HL-60/S4 treated with phorbol 12-myristate 13-acetate at 8.2 ng/mL for 4 days and 3 days (cell line): ENCODE measurements around the gene CIT.

ENCODE experiments used
- in situ Hi-C: fragments of 300-500 bp; cut with MboI; formaldehyde crosslinking; loops from 2 replicates; pipeline ENCODE4 v1.15.0; 2022; ENCODE audit warnings: low sequenced_read_pairs

CIT gene

DNA sequence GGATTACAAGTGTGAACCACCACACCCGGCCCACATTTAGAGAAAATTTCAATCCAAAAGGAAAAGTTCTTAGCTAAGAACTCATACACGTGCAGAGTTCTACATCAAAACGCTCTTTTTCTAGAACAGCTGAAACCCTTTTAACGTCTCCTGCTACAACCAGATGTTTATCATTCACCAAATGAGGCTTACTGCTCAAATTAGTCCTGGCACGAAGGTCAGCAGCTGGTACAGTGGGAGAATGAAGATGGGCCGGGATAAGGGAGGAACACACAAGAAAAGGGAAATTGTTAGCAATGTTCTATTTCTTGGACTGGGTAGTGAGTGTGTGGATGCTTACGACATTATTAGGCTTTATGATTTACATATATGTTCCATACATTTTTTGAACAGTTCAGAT lies 171.9 kb downstream of the CIT start:
- in situ Hi-C loops = no loop called here

DNA sequence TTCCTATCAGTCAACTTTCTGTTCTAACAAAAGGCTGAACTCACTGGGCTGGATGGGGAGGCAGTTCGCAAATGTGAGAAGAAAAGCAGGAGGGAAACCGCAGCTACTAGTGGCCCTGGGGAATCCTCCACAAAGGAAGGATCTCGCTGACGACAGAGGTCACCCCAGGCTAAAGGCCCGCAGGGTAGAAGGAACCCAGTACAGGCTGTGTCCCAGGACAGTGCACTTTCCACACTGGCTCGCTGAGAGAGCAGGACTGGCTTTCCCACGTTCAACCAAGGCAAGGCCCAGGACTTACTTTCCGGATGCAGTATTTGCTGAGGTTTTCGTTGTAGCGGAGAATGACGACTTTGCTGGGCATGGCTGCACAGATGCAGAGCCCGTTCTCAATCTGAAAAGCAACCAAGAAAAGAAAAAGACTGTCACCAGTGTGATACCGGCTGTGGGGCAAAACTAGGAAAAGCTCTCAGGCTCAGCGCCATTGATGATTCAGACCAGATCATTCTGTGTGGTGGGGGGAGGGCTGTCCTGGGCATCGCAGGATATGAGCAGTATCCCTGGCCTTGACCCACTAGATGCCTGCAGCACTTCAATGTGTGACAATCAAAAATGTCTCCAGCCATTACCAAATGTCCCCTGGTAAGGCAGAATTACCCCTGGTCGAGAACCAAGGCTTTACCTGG lies 172.9 kb downstream of the CIT start:
- in situ Hi-C loops = no loop called here

DNA sequence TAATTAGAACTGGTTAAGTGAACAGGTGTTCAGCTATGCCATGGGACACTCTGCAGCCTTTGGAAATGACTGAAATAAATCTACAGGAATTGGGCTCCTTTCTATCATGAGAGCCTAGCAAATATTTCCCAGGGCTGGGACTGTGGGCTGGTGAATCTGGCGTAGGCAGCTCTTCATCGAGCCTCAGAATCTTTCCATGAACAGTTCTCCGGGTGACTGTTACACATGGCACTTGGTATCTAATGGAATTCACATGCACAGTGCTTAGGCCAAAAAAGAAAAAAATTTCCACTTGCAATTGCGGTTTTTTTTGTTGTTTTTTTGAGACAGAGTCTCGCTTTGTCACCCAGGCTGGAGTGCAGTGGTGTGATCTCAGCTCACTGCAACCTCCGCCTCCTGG lies 177.0 kb downstream of the CIT start:
- in situ Hi-C loops = no loop called here

DNA sequence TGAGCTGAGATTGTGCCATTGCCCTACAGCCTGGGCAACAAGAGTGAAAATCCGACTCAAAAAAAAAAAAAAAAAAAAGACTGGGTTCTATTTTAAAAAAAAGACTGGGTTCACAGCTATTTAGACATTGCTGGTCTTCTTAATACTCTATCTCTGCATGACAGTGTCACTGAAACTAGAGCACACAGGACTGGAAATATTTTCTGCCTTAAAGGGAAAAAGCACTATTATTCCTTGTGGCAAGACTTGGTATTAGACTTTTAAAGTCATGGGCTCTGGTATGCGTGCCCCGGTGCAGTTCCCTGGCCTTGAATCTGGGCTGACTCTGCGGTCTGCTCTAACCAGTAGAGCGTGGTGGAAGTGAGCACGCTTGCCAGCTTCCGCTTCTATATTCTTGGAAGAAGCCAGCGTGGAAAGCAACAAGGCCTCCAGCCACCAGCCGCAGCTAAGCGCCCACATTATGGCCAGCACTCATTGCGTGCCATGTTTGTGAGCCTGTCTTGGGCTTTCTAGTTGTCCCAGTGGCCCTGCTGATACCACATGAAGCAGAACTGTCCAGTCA lies 177.8 kb downstream of the CIT start:
- in situ Hi-C loops = no loop called here

DNA sequence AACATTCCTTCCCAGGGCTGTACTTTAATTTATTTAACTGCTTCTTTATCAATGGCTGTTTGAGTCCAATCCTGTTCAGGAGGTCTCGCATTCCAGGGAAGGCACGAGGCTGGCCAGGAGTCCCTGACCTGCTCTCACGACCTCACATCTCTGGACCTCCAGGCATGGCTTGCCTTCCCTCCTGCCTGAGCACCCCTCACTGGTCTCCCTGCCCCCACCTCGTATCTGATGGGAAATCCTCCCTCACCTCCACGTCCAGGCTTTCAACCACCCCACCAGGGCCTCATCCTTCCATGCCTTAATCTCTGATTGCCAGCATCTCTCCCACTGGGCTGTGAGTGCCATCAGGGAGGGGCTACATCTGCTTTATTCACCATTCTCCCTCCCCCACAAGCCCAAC lies 180.2 kb downstream of the CIT start:
- in situ Hi-C loops = no loop called here

DNA sequence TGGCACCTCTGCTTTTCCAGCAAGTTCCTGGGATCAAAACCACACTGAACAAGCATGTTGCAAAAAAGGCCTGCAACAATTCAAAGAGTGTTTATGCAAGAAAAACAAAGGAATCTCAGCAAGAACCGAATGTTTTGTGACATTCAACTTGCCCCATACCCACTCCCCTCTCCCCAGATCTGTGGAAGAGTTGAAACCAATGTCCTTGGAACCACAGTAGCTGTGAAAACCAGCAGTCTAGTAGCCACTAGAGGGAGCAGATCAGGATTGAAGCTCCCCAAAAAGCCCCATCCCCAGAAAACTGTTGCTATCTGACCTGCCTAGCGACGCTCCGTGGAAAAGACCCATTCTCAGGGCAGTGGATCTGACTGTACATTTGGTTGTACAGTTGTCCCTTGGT lies 182.1 kb downstream of the CIT start:
- in situ Hi-C loops = no loop called here

DNA sequence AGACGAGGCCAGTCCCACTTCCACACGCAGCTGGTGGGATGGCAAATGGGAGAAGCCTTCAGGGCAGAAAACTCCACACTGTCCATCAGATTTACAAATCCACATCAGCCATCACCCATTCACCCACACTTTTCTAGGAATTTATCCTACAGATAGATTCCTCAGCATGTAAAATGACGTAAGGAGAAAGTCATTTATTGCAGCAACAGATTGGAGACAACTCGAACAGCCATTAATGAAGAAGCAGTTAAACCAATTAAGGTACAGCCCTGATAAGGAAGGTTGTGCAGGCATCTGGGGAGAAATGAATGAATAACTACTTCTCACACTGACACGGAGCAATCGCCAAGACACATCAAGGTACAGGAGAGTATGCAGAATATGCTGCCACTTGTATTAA lies 183.0 kb downstream of the CIT start:
- in situ Hi-C loops = no loop called here

DNA sequence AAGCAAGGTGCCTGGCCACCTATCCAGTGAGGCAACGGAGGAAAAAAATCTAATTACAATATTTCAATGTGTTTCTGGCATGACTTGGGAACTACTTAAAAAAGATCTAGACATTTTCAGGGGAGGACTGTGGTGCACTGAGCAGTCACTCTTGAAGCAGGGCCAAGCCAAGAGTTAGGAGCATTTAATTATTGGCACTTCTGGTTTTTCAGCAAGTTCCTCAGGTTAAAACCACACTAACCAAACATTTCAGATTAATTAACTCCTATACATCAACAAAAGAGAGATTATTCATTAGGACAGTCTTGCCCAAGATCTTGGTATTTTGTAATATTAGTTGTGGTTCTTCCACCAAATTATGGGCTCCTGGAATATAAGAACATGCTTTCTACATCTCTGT lies 183.6 kb downstream of the CIT start:
- in situ Hi-C loops = no loop called here

DNA sequence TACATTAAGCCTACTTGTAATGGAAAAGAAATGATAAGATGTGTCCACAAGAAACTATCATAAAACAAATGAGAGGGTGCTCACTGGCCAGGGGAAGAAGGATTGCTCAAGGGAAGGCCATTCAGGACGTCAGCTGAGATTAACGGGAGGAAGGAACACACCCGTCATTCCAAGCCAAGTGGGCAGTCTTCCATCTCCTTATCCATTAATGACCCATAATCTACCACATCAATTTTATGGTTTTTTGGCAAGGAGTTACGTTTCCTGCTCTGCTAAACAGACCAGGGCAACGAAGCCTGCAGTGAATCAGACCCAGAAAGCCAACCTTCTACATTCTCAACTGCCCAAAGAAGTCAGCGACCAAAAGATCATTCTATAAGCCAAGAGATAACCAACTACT lies 184.1 kb downstream of the CIT start:
- in situ Hi-C loops = no loop called here

DNA sequence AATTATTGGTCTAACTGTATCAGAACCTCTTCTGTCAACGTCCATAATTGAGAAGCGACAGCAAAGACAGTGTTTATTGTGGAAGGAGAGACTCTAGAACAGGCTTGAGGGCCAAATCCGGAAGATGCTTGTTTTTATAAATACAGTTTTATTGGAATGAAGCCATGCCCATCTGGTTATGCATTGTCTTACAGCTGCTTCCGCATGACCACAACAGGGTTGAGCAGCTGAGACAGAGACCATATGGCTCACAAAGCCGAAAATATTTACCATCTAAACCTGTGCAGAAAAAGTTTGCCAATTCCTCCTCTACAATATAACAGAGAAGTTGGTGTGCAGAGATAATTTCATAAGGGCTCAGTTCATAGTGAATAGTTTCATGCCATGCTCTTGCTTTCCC lies 184.7 kb downstream of the CIT start:
- in situ Hi-C loops = no loop called here

DNA sequence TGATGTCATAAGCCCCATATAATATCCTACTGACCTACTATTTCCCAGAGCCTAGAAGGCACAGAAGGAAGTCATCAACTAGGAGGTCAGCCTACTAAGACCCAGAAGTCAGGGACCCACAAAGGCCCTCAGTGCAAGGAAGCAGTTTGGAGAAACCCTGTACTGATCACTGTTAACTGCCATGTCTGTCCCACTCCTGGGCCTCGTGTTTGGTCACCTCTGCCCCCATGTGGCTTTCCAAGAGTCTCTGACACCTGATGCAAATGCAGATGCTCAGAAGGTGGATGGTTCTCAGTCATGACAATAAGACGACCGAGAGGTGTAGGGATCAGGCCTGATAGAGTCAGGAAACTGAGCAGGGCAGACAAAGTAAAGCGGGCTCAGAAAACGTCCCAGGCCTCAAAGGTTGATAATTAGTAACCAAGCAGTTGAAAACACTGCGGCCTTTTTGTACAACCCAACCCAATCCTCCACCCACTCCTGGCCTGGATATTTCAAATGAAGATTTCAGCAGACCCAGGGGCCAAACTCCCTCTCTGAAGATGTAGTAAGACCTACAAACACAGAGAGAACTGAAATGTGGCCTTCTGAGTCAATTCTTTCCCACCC lies 185.8 kb downstream of the CIT start:
- in situ Hi-C loops = no loop called here

DNA sequence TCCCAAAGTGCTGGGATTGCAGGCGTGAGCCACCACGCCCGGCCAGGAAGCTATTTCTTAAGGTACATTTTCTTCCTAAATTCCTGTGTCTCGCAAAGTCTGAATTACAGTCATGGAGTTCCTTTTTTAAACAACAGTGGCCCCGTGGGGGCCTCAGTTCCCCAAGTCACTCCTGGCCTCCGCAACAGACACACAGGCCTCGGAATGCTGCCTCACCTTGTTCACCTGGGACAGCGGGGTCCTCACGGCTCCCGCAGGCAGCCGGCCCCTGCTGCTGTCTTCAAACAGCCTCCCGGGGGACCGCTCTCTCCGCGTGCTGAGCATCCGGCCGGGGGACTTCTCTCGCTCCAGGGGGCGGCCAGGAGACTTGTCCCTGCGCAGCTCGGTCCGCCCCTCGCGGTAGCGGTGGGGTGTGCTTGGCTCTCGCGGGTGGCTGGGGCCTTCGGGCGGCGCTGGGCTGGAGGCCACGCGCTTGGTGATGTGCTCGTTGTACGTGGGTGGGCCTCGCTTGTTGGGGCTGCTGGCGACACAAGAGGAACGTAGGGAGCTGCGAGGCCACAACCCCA lies 187.1 kb downstream of the CIT start:
- in situ Hi-C loops = no loop called here

DNA sequence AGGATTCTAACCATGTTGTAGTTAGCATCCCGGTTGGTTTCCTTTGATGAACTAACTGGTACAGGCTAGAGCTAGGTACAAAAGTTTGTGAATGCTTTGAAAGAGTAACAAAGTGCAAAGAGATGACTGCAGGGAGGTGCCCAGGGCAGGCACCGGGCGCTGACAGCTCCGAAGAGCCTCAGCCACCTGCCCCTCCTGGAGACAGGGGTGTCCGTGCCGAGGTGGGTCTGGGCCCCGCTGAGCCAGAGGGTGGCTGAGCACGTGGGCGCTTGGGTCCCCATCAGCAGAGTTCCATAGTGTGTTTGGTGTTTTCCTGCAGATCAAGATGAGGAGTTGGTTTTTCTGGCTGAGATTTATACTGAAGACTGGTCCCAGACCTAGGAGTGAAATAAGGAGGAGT lies 189.2 kb downstream of the CIT start:
- in situ Hi-C loops = no loop called here

DNA sequence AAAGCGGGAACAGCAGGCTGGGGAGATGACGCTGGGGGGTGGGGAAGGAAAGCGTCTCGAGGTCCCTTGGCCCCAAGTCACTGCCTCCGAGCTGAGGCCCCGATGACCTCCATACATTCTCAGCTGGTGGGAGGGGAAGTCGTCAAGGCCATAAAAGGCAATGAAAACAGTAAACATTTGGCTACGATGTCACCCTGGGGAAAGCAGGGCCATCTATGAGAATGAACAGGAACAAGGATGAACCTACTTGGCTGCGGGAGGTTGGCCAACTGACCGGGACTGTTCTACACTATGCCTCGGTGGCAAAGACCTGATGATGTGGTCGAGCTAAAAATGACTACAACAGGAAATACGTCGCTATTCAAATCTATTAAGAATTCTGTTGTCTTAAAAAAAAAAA lies 189.7 kb downstream of the CIT start:
- in situ Hi-C loops = no loop called here

DNA sequence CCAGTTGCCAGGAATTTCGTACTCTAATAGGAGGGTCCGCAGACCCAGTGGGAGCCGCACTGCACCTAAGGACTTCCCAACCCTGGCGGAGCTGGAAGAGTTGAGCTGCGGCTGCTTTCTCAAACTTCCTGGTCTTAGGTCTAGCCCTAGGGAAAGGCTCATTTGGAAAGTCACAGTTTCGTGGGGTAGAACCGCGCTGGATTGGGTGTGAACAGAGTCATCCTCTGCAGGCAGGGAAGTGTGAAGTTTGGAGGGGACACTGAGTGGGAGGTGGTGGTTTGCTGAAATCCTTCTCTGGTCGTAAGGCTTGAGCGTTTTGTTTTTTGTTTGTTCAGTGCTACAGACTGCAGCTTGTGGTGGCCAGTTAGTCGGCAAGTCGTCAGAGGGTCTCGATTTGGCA lies 190.3 kb downstream of the CIT start:
- in situ Hi-C loops = no loop called here

DNA sequence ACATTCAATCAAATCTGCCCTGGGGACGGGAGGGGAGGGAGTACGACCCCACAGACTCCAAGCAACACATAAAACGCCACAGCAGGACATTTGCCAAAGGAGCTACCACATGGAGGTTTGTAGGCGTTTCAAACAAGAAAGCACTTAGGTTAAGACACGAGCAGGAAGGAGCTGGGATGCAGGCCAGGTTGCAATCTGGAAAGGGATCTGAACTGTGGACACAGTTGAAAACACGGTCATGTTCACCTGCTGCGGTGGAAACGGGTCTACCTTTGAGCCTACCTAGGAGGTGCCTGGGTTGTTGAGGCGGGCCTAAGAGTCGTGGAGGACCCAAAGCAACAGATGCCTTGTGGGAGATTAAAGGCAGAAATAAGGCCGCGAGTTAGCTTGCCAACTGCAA lies 190.8 kb downstream of the CIT start:
- in situ Hi-C loops = no loop called here

DNA sequence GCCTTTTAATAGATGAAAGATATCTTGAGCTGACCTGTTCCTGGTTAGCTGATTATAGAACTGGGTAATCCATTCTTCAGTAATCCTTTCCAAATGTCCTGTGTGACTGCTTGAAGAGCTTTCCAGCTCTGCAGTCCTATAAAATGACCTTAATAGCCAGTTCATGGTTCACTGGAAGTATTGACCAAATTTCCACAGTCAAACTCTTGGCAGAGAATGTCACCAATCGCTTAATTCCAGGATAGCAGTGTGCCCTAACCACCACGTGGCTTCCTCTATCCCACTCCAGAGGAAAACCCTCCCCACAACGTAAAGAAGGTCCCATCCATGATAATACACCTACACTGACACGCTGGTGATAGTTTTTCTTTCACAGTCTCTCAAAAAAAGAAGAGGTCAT lies 191.7 kb downstream of the CIT start:
- in situ Hi-C loops = no loop called here

DNA sequence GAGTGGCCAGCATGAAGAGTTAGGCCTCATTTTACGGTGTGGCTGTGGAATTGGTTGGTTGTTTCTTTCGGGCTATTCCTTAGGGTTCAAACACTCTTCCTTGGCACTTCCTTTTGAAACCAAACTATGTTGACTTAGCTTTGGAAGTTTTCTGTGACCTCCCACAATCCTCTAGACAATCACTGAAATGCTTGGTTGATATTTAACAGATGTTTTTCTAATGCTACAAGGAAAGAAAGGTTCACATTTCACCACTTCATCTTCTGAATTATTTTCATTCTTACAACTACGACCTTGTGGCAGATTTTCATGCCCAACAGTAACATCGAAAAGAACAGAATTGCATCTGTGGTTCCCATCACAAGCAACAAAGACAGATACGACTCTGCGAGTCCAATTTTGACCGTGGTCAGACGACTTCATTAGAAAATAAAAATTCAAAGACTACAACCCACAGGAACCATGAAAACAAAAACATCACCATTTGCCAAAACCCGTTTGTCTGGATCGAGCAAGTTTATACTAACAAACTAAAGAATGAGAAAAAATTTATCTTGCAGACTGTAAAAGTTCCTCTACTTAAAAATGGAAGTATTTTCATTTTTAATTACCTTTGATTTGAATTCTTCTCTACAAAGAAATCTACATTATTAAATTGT lies 192.3 kb downstream of the CIT start:
- in situ Hi-C loops = no loop called here

DNA sequence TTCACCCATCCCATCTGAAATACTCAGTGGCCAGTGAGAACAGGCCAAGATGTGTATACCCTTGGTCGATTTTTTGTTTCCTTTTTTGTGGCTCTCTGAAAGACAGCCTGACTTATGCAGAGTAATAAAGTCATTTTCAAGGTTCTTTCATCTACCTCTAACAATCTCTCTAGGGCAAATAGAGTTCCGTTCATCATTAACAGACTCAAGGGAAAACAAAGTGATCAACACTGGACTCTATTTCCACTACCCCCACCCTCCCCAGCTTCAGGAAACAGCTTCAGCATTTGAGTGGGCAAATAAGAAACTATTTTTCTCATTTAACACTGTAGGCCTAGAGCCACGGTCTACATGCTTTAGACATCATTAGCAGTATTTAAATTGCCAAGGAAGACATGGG lies 193.3 kb downstream of the CIT start:
- in situ Hi-C loops = no loop called here

DNA sequence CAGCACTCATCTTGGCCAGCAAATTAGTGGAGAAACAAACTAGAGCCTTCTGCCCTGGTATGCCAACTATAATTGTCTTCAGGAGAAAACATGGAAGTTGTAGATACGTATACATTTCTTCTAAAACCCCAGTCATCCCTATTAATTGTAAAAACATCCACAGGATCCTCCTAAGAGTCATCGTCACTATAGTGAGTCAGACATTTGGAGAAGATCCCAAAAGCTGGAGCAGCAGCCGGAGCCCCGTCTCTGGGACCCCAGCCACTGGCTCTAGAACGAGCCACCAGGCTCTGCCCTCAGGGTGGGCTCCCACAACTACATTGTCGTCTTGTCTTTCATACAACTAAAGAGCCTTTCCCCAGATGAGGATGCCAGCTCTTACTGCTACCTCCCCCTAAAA lies 193.7 kb downstream of the CIT start:
- in situ Hi-C loops = no loop called here

DNA sequence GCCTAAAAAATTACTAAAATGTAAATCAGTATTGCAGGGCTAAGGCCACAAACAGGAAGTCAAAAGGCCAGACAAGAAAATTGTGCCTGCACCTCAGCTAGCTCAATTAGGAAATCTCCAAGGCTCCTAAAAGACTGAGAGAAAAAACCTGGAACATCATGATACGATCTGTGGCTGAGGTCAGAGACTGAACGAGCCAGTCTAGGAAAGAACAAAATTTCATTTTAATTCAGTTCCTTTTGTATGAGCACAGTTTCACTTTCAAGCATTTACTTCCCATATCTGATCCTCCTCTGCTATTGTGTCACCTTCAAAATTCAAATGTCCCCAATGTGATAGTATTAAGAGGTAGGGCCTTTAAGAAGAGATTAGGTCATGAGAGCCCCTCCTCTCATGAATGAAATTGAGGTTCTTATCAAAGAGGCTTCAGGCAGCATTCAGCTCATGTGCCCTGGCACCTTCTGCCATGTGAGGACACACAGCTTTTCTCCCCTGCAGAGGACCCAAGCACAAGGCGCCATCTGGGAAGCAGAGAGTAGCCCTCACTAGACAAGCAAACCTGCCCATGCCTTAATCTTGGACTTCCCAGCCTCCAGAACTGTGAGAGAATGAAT lies 194.4 kb downstream of the CIT start:
- in situ Hi-C loops = no loop called here
